ENCODE results near the gene EIF2B5.

EIF2B5 gene

DNA sequence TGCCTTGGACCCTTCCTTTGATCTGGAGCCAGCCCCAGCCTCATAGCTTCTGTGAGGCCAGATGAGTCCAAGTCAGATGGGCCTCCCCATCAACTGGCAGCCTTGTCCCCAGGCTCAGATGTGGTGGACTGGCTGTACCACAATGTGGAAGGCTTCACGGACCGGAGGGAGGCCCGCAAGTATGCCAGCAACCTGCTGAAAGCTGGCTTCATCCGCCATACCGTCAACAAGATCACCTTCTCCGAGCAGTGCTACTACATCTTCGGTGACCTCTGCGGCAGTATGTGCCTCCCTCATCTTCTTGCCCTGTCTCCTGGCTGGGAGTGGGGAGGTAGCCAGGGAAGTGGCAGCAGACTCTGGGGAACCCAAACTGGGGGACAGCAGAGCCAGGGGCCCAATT, 32.6 kb downstream of the EIF2B5 start:
- no peaks in the 10 kb centered on the region for H3K27me3 ChIP-seq (ENCODE audit: control insufficient read depth, low read length)
- no peaks in the 10 kb centered on the region for H3K9me2 ChIP-seq (replicated peaks; ENCODE audit: control insufficient read depth, low read length)
- peaks cover 63% of the 10 kb centered on the region for H3K36me3 ChIP-seq (ENCODE audit: control insufficient read depth, low read length)
- TF ChIP-seq, protein P1, sequence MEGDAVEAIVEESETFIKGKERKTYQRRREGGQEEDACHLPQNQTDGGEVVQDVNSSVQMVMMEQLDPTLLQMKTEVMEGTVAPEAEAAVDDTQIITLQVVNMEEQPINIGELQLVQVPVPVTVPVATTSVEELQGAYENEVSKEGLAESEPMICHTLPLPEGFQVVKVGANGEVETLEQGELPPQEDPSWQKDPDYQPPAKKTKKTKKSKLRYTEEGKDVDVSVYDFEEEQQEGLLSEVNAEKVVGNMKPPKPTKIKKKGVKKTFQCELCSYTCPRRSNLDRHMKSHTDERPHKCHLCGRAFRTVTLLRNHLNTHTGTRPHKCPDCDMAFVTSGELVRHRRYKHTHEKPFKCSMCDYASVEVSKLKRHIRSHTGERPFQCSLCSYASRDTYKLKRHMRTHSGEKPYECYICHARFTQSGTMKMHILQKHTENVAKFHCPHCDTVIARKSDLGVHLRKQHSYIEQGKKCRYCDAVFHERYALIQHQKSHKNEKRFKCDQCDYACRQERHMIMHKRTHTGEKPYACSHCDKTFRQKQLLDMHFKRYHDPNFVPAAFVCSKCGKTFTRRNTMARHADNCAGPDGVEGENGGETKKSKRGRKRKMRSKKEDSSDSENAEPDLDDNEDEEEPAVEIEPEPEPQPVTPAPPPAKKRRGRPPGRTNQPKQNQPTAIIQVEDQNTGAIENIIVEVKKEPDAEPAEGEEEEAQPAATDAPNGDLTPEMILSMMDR (IDR thresholded peaks at IDR 0.05; ENCODE audit: low read depth, low read length, poor library complexity, severe bottlenecking): no peak
- no peak for TF ChIP-seq EZH2phosphoT487 (IDR thresholded peaks at IDR 0.05; ENCODE audit: borderline replicate concordance, low read length)
- H3F3A ChIP-seq (ENCODE audit: control insufficient read depth, insufficient read depth): no peaks in the 10 kb centered on the region
- no peaks in the 10 kb centered on the region for H3K79me2 ChIP-seq (ENCODE audit: control insufficient read depth, low read length)
- H3K4me3 ChIP-seq (ENCODE audit: low read length): no peak overlapping the region
- no peaks in the 10 kb centered on the region for H4K20me1 ChIP-seq (ENCODE audit: control insufficient read depth, insufficient read depth, low read depth, low read length)
- no peaks in the 10 kb centered on the region for H3K4me1 ChIP-seq (ENCODE audit: control insufficient read depth, low read length)
- no peaks in the 10 kb centered on the region for H3K9me3 ChIP-seq (ENCODE audit: control insufficient read depth, insufficient read depth, low read length)
- no peak overlapping the region for H3K4me2 ChIP-seq (ENCODE audit: low read length)
- no peak overlapping the region for H3K27ac ChIP-seq (ENCODE audit: low read depth, low read length)

DNA sequence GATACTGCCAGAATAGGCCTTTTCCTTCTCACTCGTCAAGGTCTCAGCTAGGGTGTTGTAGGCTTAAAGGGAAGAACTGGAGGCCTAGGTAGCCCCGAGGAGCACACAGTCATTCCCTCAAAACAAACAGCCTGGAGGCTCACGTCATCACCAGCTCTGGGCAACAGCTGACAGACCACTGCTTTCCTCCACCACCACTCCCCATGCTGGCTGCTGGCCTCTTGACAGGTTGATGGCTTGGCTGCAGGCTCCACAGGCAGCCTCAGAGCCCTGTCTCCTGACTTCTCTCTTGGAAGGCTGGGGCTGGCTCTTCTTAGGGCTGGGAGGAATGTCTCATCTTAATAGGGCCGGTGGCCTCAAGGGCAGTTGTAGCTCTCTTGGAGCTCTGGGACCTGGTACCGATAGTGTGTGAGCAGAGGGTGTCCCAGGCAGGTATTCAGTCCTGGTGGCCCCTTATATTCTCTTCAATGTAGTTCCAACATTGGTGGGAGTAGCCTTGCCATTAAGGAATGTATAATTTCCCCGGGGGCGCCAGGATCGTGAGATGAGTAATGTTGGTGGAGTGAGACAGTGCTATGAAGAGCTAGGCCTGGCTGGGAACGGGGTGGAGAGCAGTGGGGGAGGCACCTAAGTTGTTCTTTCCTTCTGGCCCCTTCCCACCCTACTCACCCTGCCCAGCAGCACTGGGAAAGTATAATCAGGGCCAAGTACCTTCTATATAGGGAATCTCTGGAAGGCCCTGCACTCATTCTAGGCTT, 33.4 kb downstream of the EIF2B5 start:
- Histone ChIP-seq H3F3A (ENCODE audit: control insufficient read depth, insufficient read depth) (peaks cover 7% of the 10 kb centered on the region; the same call in 1 of the 2 replicates), H3K9me3 (ENCODE audit: control insufficient read depth, insufficient read depth, low read length) (no peaks in the 10 kb centered on the region), H3K36me3 (ENCODE audit: control insufficient read depth, low read length) (peaks cover 66% of the 10 kb centered on the region), H3K4me2 (ENCODE audit: low read length) (no peak overlapping the region), H3K9me2 (replicated peaks; ENCODE audit: control insufficient read depth, low read length) (no peaks in the 10 kb centered on the region), H3K79me2 (ENCODE audit: control insufficient read depth, low read length) (no peaks in the 10 kb centered on the region), H4K20me1 (ENCODE audit: control insufficient read depth, insufficient read depth, low read depth, low read length) (no peaks in the 10 kb centered on the region), H3K4me3 (ENCODE audit: low read length) (no peak overlapping the region), H3K27ac (ENCODE audit: low read depth, low read length) (no peak overlapping the region), H3K4me1 (ENCODE audit: control insufficient read depth, low read length) (no peaks in the 10 kb centered on the region), H3K27me3 (ENCODE audit: control insufficient read depth, low read length) (no peaks in the 10 kb centered on the region)
- TF ChIP-seq EZH2phosphoT487 (IDR thresholded peaks at IDR 0.05; ENCODE audit: borderline replicate concordance, low read length): no peak
- TF ChIP-seq, protein P1 (IDR thresholded peaks at IDR 0.05; ENCODE audit: low read depth, low read length, poor library complexity, severe bottlenecking): no peak

DNA sequence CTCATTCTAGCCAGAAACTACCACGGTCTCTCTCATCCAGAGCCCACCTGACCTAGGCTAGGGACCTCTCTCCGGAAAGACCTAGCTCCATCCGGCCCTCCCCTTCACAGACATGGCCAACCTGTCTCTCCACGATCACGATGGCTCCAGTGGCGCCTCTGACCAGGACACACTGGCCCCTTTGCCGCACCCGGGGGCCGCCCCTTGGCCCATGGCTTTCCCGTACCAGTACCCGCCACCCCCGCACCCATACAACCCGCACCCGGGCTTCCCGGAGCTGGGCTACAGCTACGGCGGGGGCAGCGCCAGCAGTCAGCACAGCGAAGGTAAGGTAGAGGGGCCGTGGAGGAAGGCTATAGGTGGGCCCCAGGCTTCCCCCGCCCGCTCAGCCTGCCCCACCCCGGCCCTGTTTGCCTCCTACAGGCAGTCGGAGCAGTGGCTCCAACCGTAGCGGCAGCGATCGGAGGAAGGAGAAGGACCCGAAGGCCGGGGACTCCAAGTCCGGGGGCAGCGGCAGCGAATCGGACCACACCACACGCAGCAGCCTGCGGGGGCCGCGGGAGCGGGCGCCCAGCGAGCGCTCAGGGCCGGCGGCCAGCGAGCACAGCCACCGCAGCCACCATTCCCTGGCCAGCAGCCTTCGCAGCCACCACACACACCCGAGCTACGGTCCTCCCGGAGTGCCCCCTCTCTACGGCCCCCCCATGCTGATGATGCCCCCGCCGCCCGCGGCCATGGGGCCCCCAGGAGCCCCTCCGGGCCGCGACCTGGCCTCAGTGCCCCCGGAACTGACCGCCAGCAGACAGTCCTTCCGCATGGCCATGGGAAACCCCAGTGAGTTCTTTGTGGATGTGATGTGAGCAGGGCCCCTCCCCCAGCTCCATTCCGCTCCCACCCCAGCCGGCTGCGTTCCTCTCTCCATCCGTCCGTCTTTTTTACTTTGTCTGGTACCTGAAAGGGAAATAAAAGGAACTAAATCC, 35.0 kb downstream of the EIF2B5 start:
- Histone ChIP-seq H3K4me2 (ENCODE audit: low read length) (no peak overlapping the region), H3K9me2 (replicated peaks; ENCODE audit: control insufficient read depth, low read length) (no peaks in the 10 kb centered on the region), H3K79me2 (ENCODE audit: control insufficient read depth, low read length) (peaks cover 4% of the 10 kb centered on the region), H3K9me3 (ENCODE audit: control insufficient read depth, insufficient read depth, low read length) (no peaks in the 10 kb centered on the region), H3K4me1 (ENCODE audit: control insufficient read depth, low read length) (peaks cover 7% of the 10 kb centered on the region), H3F3A (ENCODE audit: control insufficient read depth, insufficient read depth) (peaks cover 10% of the 10 kb centered on the region), H3K36me3 (ENCODE audit: control insufficient read depth, low read length) (peaks cover 54% of the 10 kb centered on the region), H4K20me1 (ENCODE audit: control insufficient read depth, insufficient read depth, low read depth, low read length) (no peaks in the 10 kb centered on the region), H3K4me3 (ENCODE audit: low read length) (no peak overlapping the region), H3K27me3 (ENCODE audit: control insufficient read depth, low read length) (no peaks in the 10 kb centered on the region), H3K27ac (ENCODE audit: low read depth, low read length) (no peak overlapping the region)
- TF ChIP-seq, protein P1 (IDR thresholded peaks at IDR 0.05; ENCODE audit: low read depth, low read length, poor library complexity, severe bottlenecking): no peak
- no peak for TF ChIP-seq EZH2phosphoT487 (IDR thresholded peaks at IDR 0.05; ENCODE audit: borderline replicate concordance, low read length)

Measured in DOHH2 (cell line).